Spinal cord (tissue), 10 donors: ENCODE measurements around the gene ARID3A. TPM values are rescaled to one million over a fixed set of nuclear protein-coding genes. Genes with fewer than 3 reads are reported as not detected.

ENCODE experiments used
- DNase-seq, 6 donors: peaks; one replicate each; pipeline versions ENCODE4 v3.0.0 to v3.0.0-alpha.2; 2013 to 2015; ENCODE audit warnings: low spot score in 6 of 6, low read depth in 4 of 6
- H3K27ac ChIP-seq: one replicate; pipeline ENCODE4 v1.5.1; 2013; ENCODE audit warnings: low read depth, low read length, control low read depth
- H3K27me3 ChIP-seq: one replicate; pipeline ENCODE4 v1.6.1; 2013; ENCODE audit warnings: low read length; ENCODE audit not compliant: control insufficient read depth, insufficient read depth
- H3K36me3 ChIP-seq: one replicate; pipeline ENCODE4 v1.6.1; 2013; ENCODE audit warnings: low read length; ENCODE audit not compliant: control insufficient read depth, insufficient read depth
- H3K4me1 ChIP-seq: one replicate; pipeline ENCODE4 v1.6.1; 2013; ENCODE audit warnings: low read length; ENCODE audit not compliant: control insufficient read depth, insufficient read depth
- H3K4me3 ChIP-seq: one replicate; pipeline ENCODE4 v1.5.1; 2013; ENCODE audit warnings: low read depth, low read length, control low read depth
- H3K9me3 ChIP-seq: one replicate; pipeline ENCODE4 v1.6.1; 2013; ENCODE audit warnings: low read length; ENCODE audit not compliant: control insufficient read depth, insufficient read depth
- WGBS: methylation state at CpG from one replicate; pipeline ENCODE4 v1.1.5; 2013; ENCODE audit warnings: missing lambda C conversion rate; ENCODE audit not compliant: insufficient coverage; 5-methylcytosine and 5-hydroxymethylcytosine counted together
- polyA plus RNA-seq, 2 donors: library from polyadenylated mRNA; unstranded; fragments of 120-200 nt; gene quantifications; one replicate each; pipeline ENCODE4 v1.2.1, GENCODE V29; 2013; ENCODE audit not compliant: insufficient read length in 2 of 2
- total RNA-seq, 2 donors: library from RNA; depleted of rRNA in 1 of 2; stranded (reverse); fragments of 120-200 nt in 1 of 2; fragments of >200 nt in 1 of 2; gene quantifications; one replicate each; pipeline versions ENCODE4 v1.2.3 to v1.2.4, GENCODE V29; 2013 to 2014
- donor health status: healthy.

Gene ARID3A
- total and polyA plus RNA-seq, 4 donors, result 4.8 to 14.8 (median 8.9) TPM

GRCh38 chr19:1015061-1015781 is 89.4 kb downstream of the ARID3A start:
- no peaks in the 10 kb centered on the region for H3K9me3 ChIP-seq
- H3K27ac ChIP-seq, result peak overlapping the region; percentile 40
- 92% methylated on average over 28 of the region's 29 CpGs for WGBS
- no peaks in the 10 kb centered on the region for H3K27me3 ChIP-seq
- peaks cover 51% of the 10 kb centered on the region for H3K4me1 ChIP-seq
- peaks cover 96% of the 10 kb centered on the region for H3K36me3 ChIP-seq
- no peak for DNase-seq
- H3K4me3 ChIP-seq, result no peak overlapping the region

DNA sequence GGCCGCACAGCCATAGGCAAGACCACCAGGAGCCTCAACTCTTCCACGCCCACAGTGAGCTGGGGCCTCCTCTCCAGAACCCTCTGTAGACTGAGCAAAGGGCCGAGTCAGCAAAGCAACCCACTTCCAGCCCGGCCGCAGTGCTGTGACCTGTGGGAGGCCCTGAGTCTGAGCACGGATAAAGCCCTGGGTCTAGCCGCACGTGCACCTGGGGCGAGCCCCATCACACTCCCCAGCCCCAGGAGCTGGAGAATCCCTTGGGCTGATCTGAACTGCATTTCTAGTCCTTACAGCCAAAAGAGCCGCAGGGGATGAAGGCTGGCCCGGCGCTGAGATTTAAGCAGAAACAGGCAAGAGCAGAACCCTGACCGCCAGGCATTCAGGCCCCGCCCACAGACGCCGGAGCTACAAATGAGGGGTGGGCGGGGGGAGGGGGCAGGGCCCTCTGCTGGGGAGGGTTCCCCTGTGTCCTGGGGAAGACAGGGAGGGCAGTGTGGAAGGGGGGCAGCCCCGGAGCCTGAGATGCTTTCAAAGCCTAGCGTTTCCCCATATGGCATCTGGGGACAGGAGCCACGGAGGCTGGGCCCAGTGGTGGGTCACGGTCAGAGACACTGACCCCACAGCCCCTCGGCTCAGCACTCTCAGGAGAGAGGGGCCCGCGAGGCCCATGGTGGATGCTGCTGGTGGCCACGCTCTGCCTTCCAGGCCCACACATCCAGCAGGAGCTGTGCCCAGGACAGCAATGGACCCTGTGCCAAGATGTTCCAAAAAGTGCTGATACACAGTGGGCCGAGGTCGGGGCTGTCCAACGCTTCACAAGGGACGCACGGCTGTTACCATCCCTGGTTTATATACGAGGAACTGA is 90.2 kb downstream of the ARID3A start:
- H3K4me3 ChIP-seq, result no peak overlapping the region
- peaks cover 54% of the 10 kb centered on the region for H3K4me1 ChIP-seq
- H3K27ac ChIP-seq, result peak overlapping the region; percentile 40
- peak in 1 of 6 donors; percentile 23 for DNase-seq
- no peaks in the 10 kb centered on the region for H3K9me3 ChIP-seq
- H3K27me3 ChIP-seq, result no peaks in the 10 kb centered on the region
- H3K36me3 ChIP-seq, result peaks cover 88% of the 10 kb centered on the region
- WGBS, result 42% methylated on average over 31 of the region's 31 CpGs

DNA sequence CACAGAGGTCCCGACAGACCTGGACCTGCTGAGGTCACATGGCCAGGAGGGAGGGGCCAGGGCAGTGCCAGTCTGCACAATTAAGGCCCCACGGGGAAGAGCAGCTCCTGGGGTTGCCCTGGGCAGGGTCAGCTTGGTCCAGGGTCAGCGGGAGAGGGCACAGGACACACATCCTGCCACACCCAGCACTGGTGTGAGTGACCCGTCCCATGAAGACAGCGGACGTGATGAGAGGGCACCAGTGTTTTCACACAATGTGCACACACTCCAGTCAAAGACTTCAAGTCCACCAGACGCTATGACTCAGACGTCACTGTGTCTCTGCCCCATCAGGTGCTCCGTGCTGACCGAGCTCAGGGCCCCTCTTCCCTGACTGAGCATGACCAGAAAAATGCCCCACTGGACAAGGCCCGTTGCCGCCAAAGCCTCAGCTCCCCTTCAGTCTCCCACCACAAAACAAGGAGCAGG is 90.8 kb downstream of the ARID3A start:
- H3K36me3 ChIP-seq, result peaks cover 81% of the 10 kb centered on the region
- no peak overlapping the region for H3K4me3 ChIP-seq
- H3K27me3 ChIP-seq, result no peaks in the 10 kb centered on the region
- no peak for DNase-seq
- H3K4me1 ChIP-seq, result peaks cover 57% of the 10 kb centered on the region
- no peaks in the 10 kb centered on the region for H3K9me3 ChIP-seq
- WGBS, result 59% methylated on average over 12 of the region's 12 CpGs
- no peak overlapping the region for H3K27ac ChIP-seq

DNA sequence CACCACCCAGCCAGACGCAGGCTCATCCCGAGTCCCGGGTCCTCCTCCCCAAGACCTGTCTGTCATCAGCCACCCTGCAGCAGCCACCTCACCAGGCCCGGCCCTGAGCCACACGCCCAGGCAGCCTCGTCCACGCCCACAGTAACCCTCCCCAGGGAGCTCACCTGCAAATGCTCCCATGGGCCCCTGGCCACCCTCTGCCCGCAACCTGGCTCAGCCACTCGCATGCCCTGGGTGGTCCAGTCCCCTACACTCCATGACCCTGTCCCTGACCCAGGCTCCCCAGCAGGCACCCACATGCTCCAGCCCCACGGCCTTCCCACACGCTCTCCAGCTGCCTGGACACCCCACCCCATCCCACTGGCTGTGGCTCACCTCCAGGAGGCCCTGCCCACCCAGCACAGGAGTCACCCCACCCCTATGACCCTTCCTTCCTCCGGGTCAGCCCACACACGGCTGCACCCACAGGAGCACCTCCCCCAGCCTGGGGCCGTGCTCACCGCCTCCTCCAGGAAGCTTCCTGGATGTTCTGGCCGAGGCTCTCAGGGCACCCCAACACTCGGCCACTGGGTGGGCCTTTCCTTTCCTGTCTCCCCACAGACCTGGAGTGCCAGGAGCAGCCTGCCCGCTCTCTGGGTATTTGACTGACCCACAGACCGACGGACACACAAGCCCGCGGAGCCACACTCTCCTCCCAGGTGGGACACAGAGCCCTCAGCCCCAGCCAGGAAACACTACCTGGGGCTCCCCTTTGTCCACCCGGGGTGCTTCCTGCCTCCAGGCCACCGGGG is 91.5 kb downstream of the ARID3A start:
- Histone ChIP-seq H3K27ac (no peak overlapping the region), H3K9me3 (no peaks in the 10 kb centered on the region), H3K4me3 (no peak overlapping the region), H3K27me3 (no peaks in the 10 kb centered on the region), H3K36me3 (peaks cover 75% of the 10 kb centered on the region), H3K4me1 (peaks cover 61% of the 10 kb centered on the region)
- WGBS, result 70% methylated on average over 24 of the region's 24 CpGs
- DNase-seq, result no peak

DNA sequence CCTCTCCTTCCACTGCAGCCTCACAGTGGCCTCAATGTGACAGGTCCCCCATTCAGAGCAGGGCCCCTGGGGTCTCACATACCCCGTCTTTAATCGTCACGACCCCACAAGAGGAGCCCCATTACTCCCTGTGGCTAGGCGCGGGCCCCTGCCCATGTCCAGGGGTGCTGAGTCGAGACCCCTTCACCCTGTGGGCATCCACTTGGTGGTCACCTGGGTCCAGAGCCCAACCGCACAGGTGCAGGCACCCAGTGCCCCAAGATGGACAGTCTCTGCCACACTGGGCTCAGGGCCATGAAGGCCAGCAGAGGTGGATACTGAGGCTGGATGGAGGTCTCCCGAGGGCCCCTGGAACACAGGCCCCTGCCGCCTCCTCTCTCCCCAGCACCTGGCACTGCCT is 92.1 kb downstream of the ARID3A start:
- DNase-seq, result no peak
- peaks cover 69% of the 10 kb centered on the region for H3K36me3 ChIP-seq
- no peak overlapping the region for H3K27ac ChIP-seq
- H3K9me3 ChIP-seq, result no peaks in the 10 kb centered on the region
- peaks cover 61% of the 10 kb centered on the region for H3K4me1 ChIP-seq
- H3K27me3 ChIP-seq, result no peaks in the 10 kb centered on the region
- WGBS, result 93% methylated on average over 7 of the region's 9 CpGs
- no peak overlapping the region for H3K4me3 ChIP-seq

DNA sequence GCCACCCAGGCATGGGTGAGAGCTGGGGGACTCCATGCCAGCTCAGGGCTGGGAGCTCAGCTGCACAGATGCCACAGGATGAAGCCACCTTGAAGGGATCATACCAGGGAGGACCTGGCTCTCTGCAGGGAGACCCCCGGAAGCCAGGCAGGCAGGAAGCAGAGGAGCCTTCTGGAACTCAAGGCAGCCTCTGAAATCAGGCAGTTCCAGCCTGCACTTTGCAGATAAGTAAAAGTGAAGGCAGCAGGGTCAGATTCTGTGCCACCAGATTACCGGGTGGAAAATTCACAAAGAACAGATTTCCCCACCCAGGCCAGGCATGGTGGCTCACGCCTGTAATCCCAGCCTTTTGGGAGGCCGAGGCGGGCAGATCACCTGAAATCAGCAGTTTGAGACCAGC is 92.6 kb downstream of the ARID3A start:
- H3K36me3 ChIP-seq, result peaks cover 64% of the 10 kb centered on the region
- 83% methylated on average over 3 of the region's 5 CpGs for WGBS
- H3K4me3 ChIP-seq, result no peak overlapping the region
- no peaks in the 10 kb centered on the region for H3K9me3 ChIP-seq
- DNase-seq, result no peak
- H3K27me3 ChIP-seq, result no peaks in the 10 kb centered on the region
- H3K27ac ChIP-seq, result no peak overlapping the region
- peaks cover 61% of the 10 kb centered on the region for H3K4me1 ChIP-seq

DNA sequence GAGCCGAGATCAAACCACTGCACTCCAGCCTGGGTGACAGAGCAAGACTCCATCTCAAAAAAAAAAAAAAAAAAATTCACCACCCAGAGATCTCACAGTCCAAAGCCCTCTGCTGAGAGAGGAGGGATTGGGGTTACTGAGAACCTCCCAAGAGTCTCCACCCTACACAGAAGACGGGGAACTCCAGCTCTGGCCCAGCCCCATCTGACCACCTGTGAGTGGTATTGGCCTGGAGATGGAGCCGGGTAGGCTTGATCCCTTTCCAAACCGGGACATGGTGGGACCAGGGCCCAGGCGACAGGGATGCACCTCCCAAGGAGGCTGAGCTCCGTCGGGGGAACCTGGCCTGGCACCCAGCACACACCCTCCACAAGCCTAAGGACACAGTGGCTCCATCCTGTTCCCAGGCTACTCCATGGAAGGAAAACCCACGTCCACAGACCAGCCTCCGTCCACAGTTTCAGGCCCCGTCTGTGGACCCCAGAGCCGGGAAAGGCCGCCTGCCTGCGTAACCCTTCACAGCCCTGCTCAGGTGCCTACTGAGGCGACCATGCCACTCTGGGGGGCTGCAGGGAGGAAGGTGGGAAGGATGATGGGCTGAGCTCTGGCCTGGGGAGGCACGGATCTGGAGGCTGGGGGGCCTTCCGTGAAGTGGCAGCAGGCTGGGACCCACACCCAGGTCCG is 93.2 kb downstream of the ARID3A start:
- Histone ChIP-seq H3K4me1 (peaks cover 61% of the 10 kb centered on the region), H3K36me3 (peaks cover 58% of the 10 kb centered on the region), H3K27me3 (no peaks in the 10 kb centered on the region), H3K27ac (no peak overlapping the region), H3K4me3 (no peak overlapping the region), H3K9me3 (no peaks in the 10 kb centered on the region)
- no peak for DNase-seq
- WGBS, result 71% methylated on average over 15 of the region's 17 CpGs

DNA sequence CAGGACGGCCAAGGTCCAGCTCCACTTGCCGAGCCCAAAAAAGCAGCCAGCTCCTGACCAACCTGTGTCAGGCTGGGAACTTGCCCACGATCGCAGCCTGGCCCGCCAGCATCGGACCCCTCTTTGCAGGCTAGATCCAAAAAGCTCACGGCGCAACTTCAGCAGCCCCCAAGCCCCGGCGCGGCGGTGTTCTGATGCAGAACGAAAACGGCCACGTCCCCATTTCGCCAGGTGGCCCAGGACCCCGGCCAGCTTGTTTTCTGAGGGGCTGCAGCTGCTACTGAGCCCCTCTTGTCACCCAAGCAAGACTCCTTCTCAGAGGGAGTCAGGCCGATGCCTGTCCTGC is 93.8 kb downstream of the ARID3A start:
- DNase-seq, result no peak
- 75% methylated on average over 17 of the region's 18 CpGs for WGBS
- Histone ChIP-seq H3K9me3 (no peaks in the 10 kb centered on the region), H3K4me1 (peaks cover 61% of the 10 kb centered on the region), H3K27ac (no peak overlapping the region), H3K27me3 (no peaks in the 10 kb centered on the region), H3K36me3 (peaks cover 52% of the 10 kb centered on the region), H3K4me3 (peak overlapping the region; percentile 83)
